B cell (primary cell): ENCODE measurements around the gene LMNB1. TPM values are rescaled to one million over a fixed set of nuclear protein-coding genes. Genes with fewer than 3 reads are reported as not detected.
"Not testable (repeated sequence)": the region's sequence is repeated elsewhere in the genome, so short reads cannot be mapped to it uniquely, and the experiment has no call there.

Experiments
- ATAC-seq: fragments of 200-7000 bp; cut with Tn5 transposase; one replicate; pipeline ENCODE4 v1.10.0; 2021; ENCODE audit warnings: low read depth, mild to moderate bottlenecking, moderate number of reproducible peaks, moderate library complexity
- CTCF ChIA-PET: fragments of 350-600 bp; sonication (Branson Sonifier 250); formaldehyde crosslinking; loops from one replicate; lab custom pipeline; 2021; ENCODE audit warnings: antibody characterized with exemption, inconsistent platforms; lab: Charles Lee
- POLR2A ChIA-PET: fragments of 350-600 bp; sonication (Branson Sonifier 250); formaldehyde crosslinking; loops from one replicate; lab custom pipeline; 2021; ENCODE audit warnings: antibody characterized with exemption; lab: Charles Lee
- DNase-seq: peaks from one replicate; pipeline ENCODE4 v3.0.0; 2013
- H2AFZ ChIP-seq: 2 replicates; pipeline ENCODE4 v1.6.1; 2012; ENCODE audit warnings: mild to moderate bottlenecking, low read depth, low read length; ENCODE audit not compliant: insufficient read depth, poor library complexity, severe bottlenecking
- H3K27ac ChIP-seq, 2 donors: 1 replicate in 1 of 2; 2 replicates in 1 of 2; pipeline ENCODE4 v1.5.1; 2012 to 2013; ENCODE audit warnings: low read length in 2 of 2, mild to moderate bottlenecking in 2 of 2, moderate library complexity in 1 of 2
- H3K27me3 ChIP-seq, 4 experiments: fragments of 200-600 bp in 1 of 4; sonication (generic) in 1 of 4; replicated peaks in 1 of 4; 1 replicate in 2 of 4; 2 replicates in 2 of 4; pipeline versions ENCODE4 v1.6.1 to v1.7.0; 2013 to 2016; ENCODE audit warnings: low read length in 3 of 4, mild to moderate bottlenecking in 2 of 4, mixed read lengths in 1 of 4, moderate library complexity in 1 of 4; ENCODE audit not compliant: insufficient read depth in 4 of 4, control insufficient read depth in 3 of 4; ENCODE audit errors: control extremely low read depth in 1 of 4
- H3K36me3 ChIP-seq, 2 experiments: replicated peaks in 1 of 2; 1 replicate in 1 of 2; 2 replicates in 1 of 2; pipeline versions ENCODE4 v1.6.1 to v1.7.1; 2013; ENCODE audit warnings: low read length in 1 of 2; ENCODE audit not compliant: insufficient read depth in 2 of 2, control insufficient read depth in 1 of 2; ENCODE audit errors: control extremely low read depth in 1 of 2, extremely low read depth in 1 of 2
- H3K4me1 ChIP-seq, 2 donors: fragments of 200-600 bp in 1 of 2; sonication (generic) in 1 of 2; 1 replicate in 1 of 2; 2 replicates in 1 of 2; pipeline versions ENCODE4 v1.5.1 to v1.6.1; 2013 to 2017; ENCODE audit warnings: low read length in 2 of 2; ENCODE audit not compliant: control insufficient read depth in 2 of 2, insufficient read depth in 2 of 2
- H3K4me2 ChIP-seq: replicated peaks from 2 replicates; pipeline ENCODE3; 2012; ENCODE audit warnings: mild to moderate bottlenecking, low read depth, low read length; ENCODE audit not compliant: poor library complexity, severe bottlenecking
- H3K4me3 ChIP-seq, 5 experiments: fragments of 200-600 bp in 1 of 5; sonication (generic) in 1 of 5; 1 replicate in 3 of 5; 2 replicates in 2 of 5; pipeline versions ENCODE4 v1.5.1 to v1.7.0; 2011 to 2016; ENCODE audit warnings: low read length in 4 of 5, mild to moderate bottlenecking in 4 of 5, low read depth in 2 of 5, control low read depth in 1 of 5, moderate library complexity in 1 of 5; ENCODE audit not compliant: insufficient read depth in 1 of 5; ENCODE audit errors: control extremely low read depth in 1 of 5, extremely low read depth in 1 of 5
- H3K79me2 ChIP-seq: fragments of 200-600 bp; sonication (generic); one replicate; pipeline ENCODE4 v1.6.0; 2016; ENCODE audit warnings: low read length; ENCODE audit not compliant: control insufficient read depth, insufficient read depth
- H3K9ac ChIP-seq: fragments of 200-600 bp; sonication (generic); 2 replicates; pipeline ENCODE4 v1.6.1; 2017; ENCODE audit warnings: mild to moderate bottlenecking, low read length, moderate library complexity
- H3K9me3 ChIP-seq, 3 donors: one replicate each; pipeline versions ENCODE4 v1.6.1 to v1.7.1; 2013; ENCODE audit warnings: low read length in 2 of 3; ENCODE audit not compliant: control insufficient read depth in 2 of 3, insufficient read depth in 1 of 3; ENCODE audit errors: control extremely low read depth in 1 of 3
- H4K20me1 ChIP-seq: 2 replicates; pipeline ENCODE4 v1.6.0; 2012; ENCODE audit warnings: mild to moderate bottlenecking, low read length; ENCODE audit not compliant: insufficient read depth, control insufficient read depth, poor library complexity, severe bottlenecking
- H3K27ac Mint-ChIP-seq: one replicate; pipeline ENCODE4 v1.8.0; 2021; ENCODE audit warnings: mixed read lengths
- H3K27me3 Mint-ChIP-seq: one replicate; pipeline ENCODE4 v1.8.0; 2021; ENCODE audit warnings: mixed read lengths
- H3K4me1 Mint-ChIP-seq: one replicate; pipeline ENCODE4 v1.8.0; 2021; ENCODE audit warnings: mixed read lengths
- H3K4me3 Mint-ChIP-seq: one replicate; pipeline ENCODE4 v1.8.0; 2021; ENCODE audit warnings: mixed read lengths
- H3K9me3 Mint-ChIP-seq: one replicate; pipeline ENCODE4 v1.8.0; 2022; ENCODE audit warnings: mixed read lengths; ENCODE audit not compliant: insufficient read depth
- EZH2 ChIP-seq: IDR thresholded peaks from 2 replicates; pipeline ENCODE4 v1.6.1; 2012; ENCODE audit warnings: borderline replicate concordance, low read depth, mild to moderate bottlenecking, moderate library complexity, low read length; ENCODE audit not compliant: insufficient read depth, poor library complexity, severe bottlenecking
- WGBS: methylation state at CpG from one replicate; pipeline ENCODE4 v1.1.5; 2013; ENCODE audit warnings: missing lambda C conversion rate; ENCODE audit not compliant: insufficient coverage; 5-methylcytosine and 5-hydroxymethylcytosine counted together
- intact Hi-C: fragments of 100-400 bp; cut with micrococcal nuclease; formaldehyde crosslinking; loops from one replicate; pipeline ENCODE4 v1.10.0; 2022
- polyA plus RNA-seq: library from polyadenylated mRNA; depleted of rRNA; stranded (reverse); fragments of >200 nt; gene quantifications from 2 replicates; pipeline ENCODE4 v1.2.3, GENCODE V29; 2012
- total RNA-seq, 2 donors: library from RNA; stranded (reverse); fragments of 120-200 nt in 1 of 2; gene quantifications; 1 replicate in 1 of 2; 2 replicates in 1 of 2; pipeline versions ENCODE4 v1.2.3 to v1.2.4, GENCODE V29; 2013 to 2022
- TF ChIP-seq, protein P1 (sequence below): fragments of 200-600 bp; IDR thresholded peaks from one replicate; pipeline ENCODE4 v1.8.0; 2022; ENCODE audit warnings: antibody characterized with exemption, mild to moderate bottlenecking

Gene LMNB1
- total and polyA plus RNA-seq, 2 donors (not counting 1 experiment from before 2014, with no cell fraction given) = 10.5 to 25.1 TPM

GRCh38 chr5:126780165-126780827 lies 3.4 kb downstream of the LMNB1 start:
- no peak overlapping the region for H2AFZ ChIP-seq

DNA sequence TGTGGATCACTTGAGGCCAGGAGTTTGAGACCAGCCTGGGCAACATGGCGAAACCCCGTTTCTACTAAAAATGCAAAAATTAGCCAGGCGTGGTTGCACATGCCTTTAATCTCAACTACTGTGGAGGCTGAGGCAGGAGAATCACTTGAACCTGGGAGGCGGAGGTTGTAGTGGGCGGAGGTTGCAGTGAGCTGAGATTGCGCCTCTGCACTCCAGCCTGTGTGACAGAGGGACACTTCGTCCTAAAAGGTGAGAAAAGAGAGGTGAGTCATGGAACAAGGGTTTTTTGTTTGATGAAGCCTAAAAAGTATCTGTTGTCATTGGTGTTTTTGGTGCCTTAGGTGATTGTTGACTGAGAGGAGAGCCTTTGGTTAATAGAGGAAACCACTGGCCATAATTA lies 11.5 kb downstream of the LMNB1 start:
- 76% methylated on average over 4 of the region's 7 CpGs for WGBS

More at GRCh38 chr5:126780165-126780827, 3.4 kb downstream of the LMNB1 start:
- TF ChIP-seq, protein P1, sequence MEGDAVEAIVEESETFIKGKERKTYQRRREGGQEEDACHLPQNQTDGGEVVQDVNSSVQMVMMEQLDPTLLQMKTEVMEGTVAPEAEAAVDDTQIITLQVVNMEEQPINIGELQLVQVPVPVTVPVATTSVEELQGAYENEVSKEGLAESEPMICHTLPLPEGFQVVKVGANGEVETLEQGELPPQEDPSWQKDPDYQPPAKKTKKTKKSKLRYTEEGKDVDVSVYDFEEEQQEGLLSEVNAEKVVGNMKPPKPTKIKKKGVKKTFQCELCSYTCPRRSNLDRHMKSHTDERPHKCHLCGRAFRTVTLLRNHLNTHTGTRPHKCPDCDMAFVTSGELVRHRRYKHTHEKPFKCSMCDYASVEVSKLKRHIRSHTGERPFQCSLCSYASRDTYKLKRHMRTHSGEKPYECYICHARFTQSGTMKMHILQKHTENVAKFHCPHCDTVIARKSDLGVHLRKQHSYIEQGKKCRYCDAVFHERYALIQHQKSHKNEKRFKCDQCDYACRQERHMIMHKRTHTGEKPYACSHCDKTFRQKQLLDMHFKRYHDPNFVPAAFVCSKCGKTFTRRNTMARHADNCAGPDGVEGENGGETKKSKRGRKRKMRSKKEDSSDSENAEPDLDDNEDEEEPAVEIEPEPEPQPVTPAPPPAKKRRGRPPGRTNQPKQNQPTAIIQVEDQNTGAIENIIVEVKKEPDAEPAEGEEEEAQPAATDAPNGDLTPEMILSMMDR = peak; percentile 83
- no peak for TF ChIP-seq EZH2
- ChIA-PET CTCF (interaction anchor here (0.6 to 10.9 kb wide), 19 partner anchors 9 to 712 kb away, joined by 3 to 289 read pairs (median 6); no protein-coding TSS in a partner anchor), POLR2A (interaction anchor here (1.1 kb wide), 1 partner anchor 14 kb away, joined by 3 read pairs; no protein-coding TSS in a partner anchor)
- Histone ChIP-seq H3K36me3 (no peaks in the 10 kb centered on the region), H4K20me1 (peaks cover 4% of the 10 kb centered on the region), H3K9ac (peak overlapping the region; percentile 33), H3K9me3 (peaks cover 0 to 3% (median 0%) of the 10 kb centered on the region in 3 donors), H3K4me3 (peak overlapping the region in 3 of 5 experiments; percentile 1 to 32 (median 15)), H3K79me2 (peaks cover 64% of the 10 kb centered on the region), H3K27me3 (no peaks in the 10 kb centered on the region), H3K4me1 (peaks cover 19 to 32% of the 10 kb centered on the region in 2 donors), H3K27ac (no peak overlapping the region), H3K4me2 (peak overlapping the region; percentile 43)
- intact Hi-C loops = loop anchor here (1.0 to 10.0 kb wide), 4 partner anchors 29 to 715 kb away; no protein-coding TSS in a partner anchor
- H3K27ac Mint-ChIP-seq = peak overlapping the region; percentile 4
- DNase-seq (peak; percentile 67), ATAC-seq (no peak)
- no peaks in the 10 kb centered on the region for H3K9me3 Mint-ChIP-seq
- H3K27me3 Mint-ChIP-seq = no peaks in the 10 kb centered on the region
- peak overlapping the region; percentile 92 for H3K4me3 Mint-ChIP-seq
- WGBS = 33% methylated on average over 4 of the region's 7 CpGs
- H3K4me1 Mint-ChIP-seq = peaks cover 34% of the 10 kb centered on the region

More for the DNA sequence above, 11.5 kb downstream of the LMNB1 start:
- POLR2A ChIA-PET, H3K4me3 Mint-ChIP-seq, H3K4me2 ChIP-seq, H2AFZ ChIP-seq, H3K27ac Mint-ChIP-seq, H4K20me1 ChIP-seq, H3K27me3 Mint-ChIP-seq, H3K27ac ChIP-seq, CTCF ChIA-PET, H3K9me3 Mint-ChIP-seq, H3K27me3 ChIP-seq, DNase-seq, H3K9me3 ChIP-seq, H3K4me3 ChIP-seq, ATAC-seq, H3K9ac ChIP-seq, H3K36me3 ChIP-seq, H3K4me1 ChIP-seq: not testable (repeated sequence)
- intact Hi-C loops = loop anchor here (10.0 kb wide), 1 partner anchor 706 kb away; no protein-coding TSS in a partner anchor
- H3K79me2 ChIP-seq = peaks cover 98% of the 10 kb centered on the region
- peaks cover 35% of the 10 kb centered on the region for H3K4me1 Mint-ChIP-seq
